Dermis microvascular lymphatic vessel endothelial cell (primary cell): ENCODE measurements around the gene RPTOR. TPM values are rescaled to one million over a fixed set of nuclear protein-coding genes. Genes with fewer than 3 reads are reported as not detected.

Experiments
- DNase-seq, 2 donors: peaks; one replicate each; pipeline versions ENCODE4 v3.0.0 to v3.0.0-alpha.2; 2010; ENCODE audit warnings: low read depth in 2 of 2
- total RNA-seq: library from RNA; depleted of rRNA; stranded (reverse); fragments of >200 nt; gene quantifications from 2 replicates; pipeline ENCODE4 v1.2.1, GENCODE V29; 2014

The RPTOR gene
- total RNA-seq, 1 donor from 2014 or later: 10.5 TPM

GRCh38 chr17:80716986-80717719 lies 172.5 kb downstream of the RPTOR start:
- no peak for DNase-seq

DNA sequence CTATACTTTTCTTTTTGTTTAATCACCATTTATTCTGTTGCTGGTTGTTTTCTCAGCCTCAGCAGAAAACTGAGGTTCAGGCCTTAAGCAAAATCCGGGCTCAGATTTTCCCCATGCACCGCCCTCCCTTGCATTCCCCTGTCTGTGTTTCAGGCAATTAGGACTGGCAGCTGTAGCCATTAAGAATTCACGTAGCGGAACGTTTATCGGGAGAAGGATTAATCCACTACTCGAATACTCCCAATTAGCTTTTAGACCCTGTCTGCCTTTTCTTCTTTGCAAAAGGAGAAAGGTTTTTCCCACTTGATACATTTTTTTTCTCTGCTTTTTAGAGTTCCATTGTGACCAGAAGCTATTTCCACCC lies 173.1 kb downstream of the RPTOR start:
- DNase-seq: no peak

DNA sequence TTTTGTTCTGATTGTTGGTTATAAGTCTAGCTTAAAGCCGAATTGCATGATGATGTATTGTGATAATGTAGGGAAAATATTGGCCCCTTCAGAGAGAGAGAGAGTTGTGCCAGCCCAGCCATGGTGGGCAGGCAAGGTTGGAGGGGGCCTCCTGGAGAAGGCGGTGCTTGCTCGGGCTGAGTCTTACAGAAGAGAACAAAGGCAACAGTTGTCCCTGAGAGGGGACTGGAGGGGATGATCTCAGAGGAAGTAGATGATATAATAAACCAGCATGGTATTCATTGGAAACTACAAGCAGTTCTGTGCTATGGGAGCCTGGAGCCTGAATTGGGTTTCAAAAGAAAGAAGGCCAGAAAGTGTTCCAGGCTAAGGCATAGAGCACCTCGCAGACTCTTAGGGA lies 173.8 kb downstream of the RPTOR start:
- no peak for DNase-seq

DNA sequence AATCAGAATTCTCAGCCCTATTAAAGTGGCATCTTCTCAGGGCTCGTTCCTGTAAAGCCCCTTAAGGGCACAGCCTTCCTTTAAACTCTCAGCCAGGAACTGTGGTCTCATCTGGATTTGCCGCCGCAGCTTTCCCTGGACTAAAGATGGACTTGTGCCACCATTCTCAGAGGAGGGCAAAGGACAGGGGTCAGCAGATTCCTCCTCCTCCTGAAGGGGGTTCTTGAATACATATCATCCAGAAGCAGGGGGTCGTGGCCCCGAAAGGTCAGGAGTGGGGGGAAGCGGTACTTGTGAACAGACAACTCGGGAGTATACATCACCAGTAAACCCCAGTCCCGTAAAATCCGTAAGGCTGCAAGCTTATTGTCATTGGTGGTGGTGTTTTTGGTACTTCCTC lies 174.8 kb downstream of the RPTOR start:
- no peak for DNase-seq

- DNase-seq: peak in 1 of 2 donors; percentile 87
These were observed 176.3 kb downstream of the RPTOR start for GRCh38 chr17:80720610-80721577.

- DNase-seq: no peak
These were observed 178.0 kb downstream of the RPTOR start for GRCh38 chr17:80722661-80723060.

DNA sequence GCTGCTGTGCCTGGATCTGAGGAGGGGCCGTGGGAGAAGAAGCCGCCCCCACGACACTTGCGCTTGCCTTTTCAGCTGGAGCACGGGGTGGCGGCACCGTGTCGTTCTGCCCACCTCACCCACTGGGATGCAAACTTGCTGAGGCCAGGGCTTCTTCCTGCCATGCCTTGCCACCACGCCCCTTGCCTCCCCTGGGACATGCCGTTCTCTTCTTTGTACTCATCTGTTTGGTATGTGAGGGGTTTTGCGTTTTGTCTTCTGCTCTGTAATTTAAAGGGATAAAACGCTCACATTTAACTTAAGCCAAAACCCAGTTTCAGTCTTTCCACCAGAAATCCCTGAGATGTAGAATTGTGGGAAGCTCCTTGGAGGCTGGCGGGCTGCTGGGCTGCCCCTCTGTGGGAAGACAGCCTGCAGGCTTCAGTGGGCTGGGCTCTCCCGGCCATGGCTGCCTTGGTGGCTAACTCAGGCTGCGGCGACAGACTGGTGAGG lies 180.2 kb downstream of the RPTOR start:
- DNase-seq: peak in 1 of 2 donors; percentile 17

- peak; percentile 24 to 30 for DNase-seq
These were observed 180.9 kb downstream of the RPTOR start for GRCh38 chr17:80725517-80725916.

DNA sequence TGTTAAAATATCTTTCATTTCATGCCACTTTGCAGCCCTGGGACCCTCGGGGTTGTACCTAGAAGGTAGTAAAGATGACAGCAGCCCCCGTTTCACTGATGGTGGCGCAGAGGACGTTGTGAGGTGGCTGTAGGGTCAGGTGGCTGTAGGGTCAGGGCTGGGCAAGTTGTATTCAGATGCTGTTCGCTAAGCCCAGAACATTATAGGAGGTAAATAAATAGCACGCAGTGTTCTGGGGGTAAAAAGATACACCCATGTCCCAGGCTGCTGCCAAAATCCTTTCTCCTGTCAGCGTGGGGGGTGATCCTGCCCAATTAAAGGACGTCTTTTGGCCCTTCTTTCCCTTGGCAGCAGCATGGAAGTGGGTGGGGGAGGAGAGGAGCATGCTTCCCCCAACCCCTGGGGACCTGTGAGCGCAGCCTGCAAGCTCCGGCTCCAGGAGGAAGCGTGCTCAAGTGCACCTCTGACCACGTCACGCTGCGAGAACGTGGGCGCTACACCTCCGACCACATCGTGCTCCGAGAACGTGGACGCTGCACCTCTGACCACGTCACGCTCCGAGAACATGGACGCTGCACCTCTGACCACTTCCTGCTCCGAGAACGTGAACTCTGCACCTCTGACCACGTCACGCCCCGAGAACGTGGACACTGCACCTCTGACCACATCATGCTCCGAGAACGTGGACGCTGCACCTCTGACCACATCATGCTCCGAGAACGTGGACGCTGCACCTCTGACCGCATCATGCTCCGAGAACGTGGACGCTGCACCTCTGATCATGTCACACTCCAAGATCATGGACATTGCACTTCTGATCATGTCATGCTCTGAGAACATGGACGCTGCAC lies 182.1 kb downstream of the RPTOR start:
- DNase-seq: no peak

DNA sequence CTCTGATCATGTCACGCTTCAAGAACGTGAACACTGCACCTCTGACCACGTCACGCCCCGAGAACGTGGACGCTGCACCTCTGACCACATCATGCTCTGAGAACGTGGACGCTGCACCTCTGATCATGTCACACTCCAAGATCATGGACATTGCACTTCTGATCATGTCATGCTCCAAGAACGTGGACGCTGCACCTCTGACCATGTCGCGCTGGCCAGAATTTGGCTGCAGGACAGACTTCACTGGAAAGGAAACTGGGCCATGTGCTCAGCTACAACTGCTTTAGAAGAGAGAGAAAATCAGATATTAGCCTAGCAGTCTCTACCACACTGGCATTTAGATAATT lies 182.7 kb downstream of the RPTOR start:
- no peak for DNase-seq

GRCh38 chr17:80729016-80729415 lies 184.4 kb downstream of the RPTOR start:
- no peak for DNase-seq

GRCh38 chr17:80729761-80730160 lies 185.1 kb downstream of the RPTOR start:
- no peak for DNase-seq

- no peak for DNase-seq
These were observed 186.1 kb downstream of the RPTOR start for GRCh38 chr17:80730739-80731138.

DNA sequence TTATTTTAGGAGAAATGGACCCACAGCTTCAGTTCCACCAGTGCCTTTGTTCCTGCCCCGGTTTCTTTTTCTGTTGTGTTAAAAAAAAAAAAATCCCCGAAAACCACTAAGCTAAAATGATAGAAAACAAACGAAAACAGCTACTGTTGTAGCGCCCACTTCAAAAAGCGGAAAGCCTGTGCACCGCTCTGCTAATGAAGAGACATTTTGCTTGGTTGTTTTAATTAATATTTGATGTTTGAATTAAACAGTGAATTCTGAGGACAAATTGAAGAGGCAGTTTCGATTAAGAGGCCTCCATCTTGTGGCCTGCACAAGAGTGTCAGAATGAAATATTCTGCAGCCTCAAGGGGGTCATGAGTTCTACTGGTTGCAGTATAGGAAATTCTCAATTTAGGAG lies 186.7 kb downstream of the RPTOR start:
- DNase-seq: no peak

GRCh38 chr17:80732268-80732667 lies 187.6 kb downstream of the RPTOR start:
- no peak for DNase-seq

GRCh38 chr17:80737106-80738019 lies 192.7 kb downstream of the RPTOR start:
- DNase-seq: no peak

GRCh38 chr17:80738020-80738808 lies 193.6 kb downstream of the RPTOR start:
- no peak for DNase-seq

- DNase-seq: no peak
These were observed 194.5 kb downstream of the RPTOR start for GRCh38 chr17:80738987-80739730.

DNA sequence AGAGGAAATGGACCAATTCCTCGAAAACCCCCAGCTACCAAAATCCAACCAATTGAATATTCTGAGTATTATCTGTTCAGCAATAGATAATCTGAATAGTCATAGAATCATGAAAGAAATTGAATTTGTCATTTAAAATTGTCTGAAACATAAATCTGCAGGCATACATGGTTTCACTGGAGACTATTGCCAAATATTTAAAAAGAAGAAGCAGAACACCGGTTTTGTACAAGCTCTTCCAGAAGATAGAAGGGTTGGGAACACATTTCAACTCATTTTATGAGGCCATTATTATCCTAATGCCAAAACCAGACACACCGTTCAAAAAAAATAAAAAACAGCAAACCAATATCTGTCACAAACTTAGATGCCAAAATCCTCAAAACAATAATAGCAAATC lies 195.5 kb downstream of the RPTOR start:
- DNase-seq: no peak
